BJ (cell line): ENCODE measurements around the gene ACAP2. TPM values are rescaled to one million over a fixed set of nuclear protein-coding genes. Genes with fewer than 3 reads are reported as not detected.
"Not testable (repeated sequence)": the region's sequence is repeated elsewhere in the genome, so short reads cannot be mapped to it uniquely, and the experiment has no call there.

Experiments used
- CTCF ChIA-PET: fragments of 350-600 bp; formaldehyde crosslinking; extraction: SDS; loops from one replicate; lab custom pipeline; 2021; ENCODE audit warnings: antibody characterized with exemption, inconsistent platforms; lab: Yijun Ruan, JAX
- POLR2A ChIA-PET: fragments of 300-600 bp; sonication (Branson Sonifier 250); formaldehyde crosslinking; extraction: SDS; loops from one replicate; lab custom pipeline; 2021; ENCODE audit warnings: antibody characterized with exemption; lab: Charles Lee
- DNase-seq: peaks from one replicate; pipeline ENCODE4 v3.0.0-alpha.2; 2011; ENCODE audit warnings: low read depth
- H3K27me3 ChIP-seq: 2 replicates; pipeline ENCODE4 v1.6.0; 2011; ENCODE audit warnings: low read length; ENCODE audit not compliant: control insufficient read depth, insufficient read depth
- H3K36me3 ChIP-seq: 2 replicates; pipeline ENCODE4 v1.5.1; 2011; ENCODE audit warnings: low read length; ENCODE audit not compliant: control insufficient read depth, insufficient read depth
- H3K4me3 ChIP-seq: 2 replicates; pipeline ENCODE4 v1.5.1; 2011; ENCODE audit warnings: low read depth, mild to moderate bottlenecking, control low read depth, low read length
- CTCF ChIP-seq: IDR thresholded peaks from 2 replicates; pipeline ENCODE4 v1.5.1; 2011; ENCODE audit warnings: low read depth, mild to moderate bottlenecking, control low read depth, inconsistent platforms, low read length, moderate library complexity; ENCODE audit not compliant: insufficient read depth
- polyA plus RNA-seq: library from polyadenylated mRNA; depleted of rRNA; stranded (reverse); fragments of >200 nt; gene quantifications from 2 replicates; pipeline ENCODE4 v1.2.3, GENCODE V29; 2011

The ACAP2 gene
- polyA plus RNA-seq, 1 experiment, result 12.5 TPM

- POLR2A ChIA-PET, result no interaction called here
- peak; percentile 19 for DNase-seq
Observed at GRCh38 chr3:195467641-195468390, 25.0 kb upstream of the ACAP2 start.

GRCh38 chr3:195466251-195466650, 23.4 kb upstream of the ACAP2 start:
- no peak for TF ChIP-seq CTCF
- no peak for DNase-seq
- Histone ChIP-seq H3K27me3 (no peaks in the 10 kb centered on the region), H3K36me3 (no peaks in the 10 kb centered on the region), H3K4me3 (no peak overlapping the region)
- POLR2A ChIA-PET, result no interaction called here
- CTCF ChIA-PET, result no interaction called here

More at GRCh38 chr3:195467641-195468390, 25.0 kb upstream of the ACAP2 start:
- H3K4me3 ChIP-seq, result no peak overlapping the region
- no peak for TF ChIP-seq CTCF
- H3K27me3 ChIP-seq, result no peaks in the 10 kb centered on the region
- CTCF ChIA-PET, result no interaction called here
- no peaks in the 10 kb centered on the region for H3K36me3 ChIP-seq

- H3K27me3 ChIP-seq, CTCF ChIA-PET, POLR2A ChIA-PET, H3K4me3 ChIP-seq, H3K36me3 ChIP-seq, DNase-seq: not testable (repeated sequence)
Observed at GRCh38 chr3:195462922-195463321, 20.1 kb upstream of the ACAP2 start.

GRCh38 chr3:195462308-195462610, 19.4 kb upstream of the ACAP2 start:
- POLR2A ChIA-PET, result no interaction called here
- TF ChIP-seq CTCF, result no peak
- no peaks in the 10 kb centered on the region for H3K27me3 ChIP-seq
- DNase-seq, result no peak
- H3K4me3 ChIP-seq, result no peak overlapping the region
- H3K36me3 ChIP-seq, result no peaks in the 10 kb centered on the region
- CTCF ChIA-PET, result interaction anchor here (0.7 to 1.0 kb wide), 2 partner anchors 60 to 191 kb away, joined by 3 to 4 read pairs; no protein-coding TSS in a partner anchor

GRCh38 chr3:195461594-195462307, 18.9 kb upstream of the ACAP2 start:
- H3K4me3 ChIP-seq, result no peak overlapping the region
- DNase-seq, result no peak

More at GRCh38 chr3:195461594-195462307, 18.9 kb upstream of the ACAP2 start:
- ChIA-PET CTCF (interaction anchor here (0.7 to 1.0 kb wide), 2 partner anchors 61 to 190 kb away, joined by 3 to 4 read pairs; no protein-coding TSS in a partner anchor), POLR2A (no interaction called here)
- TF ChIP-seq CTCF, result no peak
- no peaks in the 10 kb centered on the region for H3K36me3 ChIP-seq
- no peaks in the 10 kb centered on the region for H3K27me3 ChIP-seq
